Gastroesophageal sphincter (tissue), 3 donors: ENCODE results near the gene ANXA1.

ENCODE experiments used
- POLR2A ChIP-seq, 2 donors: fragments of 450-650 bp; IDR thresholded peaks; one replicate each; pipeline ENCODE4 v1.6.1; 2017; ENCODE audit warnings: antibody characterized with exemption in 2 of 2, mild to moderate bottlenecking in 2 of 2, moderate library complexity in 1 of 2
- POLR2AphosphoS5 ChIP-seq: sonication (generic); formaldehyde crosslinking; IDR thresholded peaks from one replicate; pipeline ENCODE4 v1.6.1; 2017; ENCODE audit warnings: antibody characterized with exemption
- TF ChIP-seq, protein P1 (sequence below), 4 experiments: fragments of 200-600 bp in 2 of 4; fragments of 450-650 bp in 2 of 4; sonication (generic) in 1 of 4; IDR thresholded peaks; one replicate each; pipeline ENCODE4 v1.5.1; 2017 to 2019; ENCODE audit warnings: antibody characterized with exemption in 4 of 4, mild to moderate bottlenecking in 2 of 4, moderate library complexity in 2 of 4

DNA sequence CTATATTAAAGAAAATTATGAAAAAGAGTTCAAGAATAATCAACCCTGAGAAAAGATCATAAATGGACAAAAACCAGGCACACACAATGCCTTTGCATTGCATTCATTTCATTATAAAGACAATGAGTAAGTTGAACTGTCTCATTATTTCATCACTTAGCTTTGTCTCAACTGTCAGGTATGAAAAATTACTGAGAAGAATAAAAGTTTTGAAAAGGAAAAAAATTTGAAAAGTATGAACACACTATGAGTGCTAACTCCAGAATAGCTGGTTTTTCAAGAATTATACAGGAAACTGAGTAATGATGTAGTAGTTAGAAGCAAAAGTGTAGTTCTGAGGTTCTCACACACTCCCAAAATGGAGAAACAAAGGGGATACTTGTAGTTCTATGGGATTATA lies 16.3 kb upstream of the ANXA1 start:
- TF ChIP-seq, protein P1, sequence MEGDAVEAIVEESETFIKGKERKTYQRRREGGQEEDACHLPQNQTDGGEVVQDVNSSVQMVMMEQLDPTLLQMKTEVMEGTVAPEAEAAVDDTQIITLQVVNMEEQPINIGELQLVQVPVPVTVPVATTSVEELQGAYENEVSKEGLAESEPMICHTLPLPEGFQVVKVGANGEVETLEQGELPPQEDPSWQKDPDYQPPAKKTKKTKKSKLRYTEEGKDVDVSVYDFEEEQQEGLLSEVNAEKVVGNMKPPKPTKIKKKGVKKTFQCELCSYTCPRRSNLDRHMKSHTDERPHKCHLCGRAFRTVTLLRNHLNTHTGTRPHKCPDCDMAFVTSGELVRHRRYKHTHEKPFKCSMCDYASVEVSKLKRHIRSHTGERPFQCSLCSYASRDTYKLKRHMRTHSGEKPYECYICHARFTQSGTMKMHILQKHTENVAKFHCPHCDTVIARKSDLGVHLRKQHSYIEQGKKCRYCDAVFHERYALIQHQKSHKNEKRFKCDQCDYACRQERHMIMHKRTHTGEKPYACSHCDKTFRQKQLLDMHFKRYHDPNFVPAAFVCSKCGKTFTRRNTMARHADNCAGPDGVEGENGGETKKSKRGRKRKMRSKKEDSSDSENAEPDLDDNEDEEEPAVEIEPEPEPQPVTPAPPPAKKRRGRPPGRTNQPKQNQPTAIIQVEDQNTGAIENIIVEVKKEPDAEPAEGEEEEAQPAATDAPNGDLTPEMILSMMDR (IDR thresholded peaks at IDR 0.05) = no peak
- TF ChIP-seq POLR2A (IDR thresholded peaks at IDR 0.05) = no peak
- TF ChIP-seq POLR2AphosphoS5 = no peak
